KMS-11 (cell line): ENCODE data around the gene CISD3.
"Not testable (repeated sequence)": the region's sequence is repeated elsewhere in the genome, so short reads cannot be mapped to it uniquely, and the experiment has no call there.

Experiments
- H2AFZ ChIP-seq: fragments of 200-600 bp; sonication (generic); 2 replicates; pipeline ENCODE4 v1.6.1; 2016; ENCODE audit warnings: antibody characterized with exemption, mixed run types, low read depth
- H3K27ac ChIP-seq: fragments of 200-600 bp; sonication (generic); 2 replicates; pipeline ENCODE4 v1.6.1; 2016; ENCODE audit warnings: mild to moderate bottlenecking, mixed run types
- H3K27me3 ChIP-seq: fragments of 200-600 bp; sonication (generic); 2 replicates; pipeline ENCODE4 v1.6.1; 2017; ENCODE audit warnings: mild to moderate bottlenecking, low read depth, mixed run types, moderate library complexity; ENCODE audit not compliant: insufficient read depth
- H3K36me3 ChIP-seq: fragments of 200-600 bp; sonication (generic); 2 replicates; pipeline ENCODE4 v1.6.1; 2017; ENCODE audit warnings: mild to moderate bottlenecking, mixed run types; ENCODE audit not compliant: insufficient read depth
- H3K4me1 ChIP-seq: fragments of 200-600 bp; sonication (generic); 2 replicates; pipeline ENCODE4 v1.6.1; 2016; ENCODE audit warnings: mild to moderate bottlenecking, low read depth, mixed run types; ENCODE audit not compliant: poor library complexity, severe bottlenecking
- H3K4me2 ChIP-seq: fragments of 200-600 bp; sonication (generic); 2 replicates; pipeline ENCODE4 v1.7.0; 2016; ENCODE audit warnings: mild to moderate bottlenecking, mixed run types
- H3K4me3 ChIP-seq: fragments of 200-600 bp; sonication (generic); IDR thresholded peaks from 2 replicates; pipeline ENCODE4 v1.6.1; 2017; ENCODE audit warnings: low read depth, low read length, mixed read lengths; ENCODE audit not compliant: insufficient read depth
- H3K79me2 ChIP-seq: fragments of 200-600 bp; sonication (generic); 2 replicates; pipeline ENCODE4 v1.6.1; 2016; ENCODE audit warnings: low read depth, mixed run types; ENCODE audit not compliant: insufficient read depth
- H3K9ac ChIP-seq: fragments of 200-600 bp; sonication (generic); 2 replicates; pipeline ENCODE4 v1.6.1; 2016; ENCODE audit warnings: mild to moderate bottlenecking, mixed run types
- H4K20me1 ChIP-seq: fragments of 200-600 bp; sonication (generic); 2 replicates; pipeline ENCODE4 v1.6.1; 2016; ENCODE audit warnings: mild to moderate bottlenecking, mixed run types; ENCODE audit not compliant: insufficient read depth
- TF ChIP-seq, protein P1 (sequence below): fragments of 200-600 bp; sonication (generic); conservative IDR thresholded peaks from 2 replicates; pipeline ENCODE4 v1.6.1; 2017; ENCODE audit warnings: low read depth, mild to moderate bottlenecking, antibody characterized with exemption, low read length, moderate library complexity, mixed read lengths

CISD3 gene

DNA sequence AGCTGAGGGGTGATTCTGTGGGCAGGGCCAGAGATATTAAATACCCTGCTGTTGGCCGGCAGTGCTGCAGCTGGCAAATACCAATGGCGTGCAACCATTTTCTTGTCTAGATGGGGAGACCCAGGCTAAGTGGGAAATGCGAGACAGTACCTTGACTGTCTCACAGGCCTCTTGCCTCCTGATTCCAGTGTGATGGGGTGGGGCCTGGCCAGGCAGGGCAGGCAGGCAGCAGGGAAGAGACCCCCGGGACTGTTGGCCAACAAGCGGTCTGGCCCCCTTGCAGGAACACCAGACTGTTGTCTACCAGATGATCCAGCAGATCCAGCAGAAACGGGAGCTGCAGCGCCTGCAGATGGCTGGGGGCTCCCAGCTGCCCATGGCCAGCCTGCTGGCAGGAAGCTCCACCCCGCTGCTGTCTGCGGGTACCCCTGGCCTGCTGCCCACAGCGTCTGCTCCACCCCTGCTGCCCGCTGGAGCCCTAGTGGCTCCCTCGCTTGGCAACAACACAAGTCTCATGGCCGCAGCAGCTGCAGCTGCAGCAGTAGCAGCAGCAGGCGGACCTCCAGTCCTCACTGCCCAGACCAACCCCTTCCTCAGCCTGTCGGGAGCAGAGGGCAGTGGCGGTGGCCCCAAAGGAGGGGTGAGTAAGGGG lies 5.7 kb upstream of the CISD3 start:
- H3K27me3 ChIP-seq = no peaks in the 10 kb centered on the region
- H3K4me3 ChIP-seq = no peak overlapping the region
- no peak overlapping the region for H2AFZ ChIP-seq
- TF ChIP-seq, protein P1, sequence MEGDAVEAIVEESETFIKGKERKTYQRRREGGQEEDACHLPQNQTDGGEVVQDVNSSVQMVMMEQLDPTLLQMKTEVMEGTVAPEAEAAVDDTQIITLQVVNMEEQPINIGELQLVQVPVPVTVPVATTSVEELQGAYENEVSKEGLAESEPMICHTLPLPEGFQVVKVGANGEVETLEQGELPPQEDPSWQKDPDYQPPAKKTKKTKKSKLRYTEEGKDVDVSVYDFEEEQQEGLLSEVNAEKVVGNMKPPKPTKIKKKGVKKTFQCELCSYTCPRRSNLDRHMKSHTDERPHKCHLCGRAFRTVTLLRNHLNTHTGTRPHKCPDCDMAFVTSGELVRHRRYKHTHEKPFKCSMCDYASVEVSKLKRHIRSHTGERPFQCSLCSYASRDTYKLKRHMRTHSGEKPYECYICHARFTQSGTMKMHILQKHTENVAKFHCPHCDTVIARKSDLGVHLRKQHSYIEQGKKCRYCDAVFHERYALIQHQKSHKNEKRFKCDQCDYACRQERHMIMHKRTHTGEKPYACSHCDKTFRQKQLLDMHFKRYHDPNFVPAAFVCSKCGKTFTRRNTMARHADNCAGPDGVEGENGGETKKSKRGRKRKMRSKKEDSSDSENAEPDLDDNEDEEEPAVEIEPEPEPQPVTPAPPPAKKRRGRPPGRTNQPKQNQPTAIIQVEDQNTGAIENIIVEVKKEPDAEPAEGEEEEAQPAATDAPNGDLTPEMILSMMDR = no peak
- H3K9ac ChIP-seq = no peak overlapping the region
- H3K4me2 ChIP-seq = no peak overlapping the region
- H3K4me1 ChIP-seq = peaks cover 2% of the 10 kb centered on the region
- no peaks in the 10 kb centered on the region for H3K79me2 ChIP-seq
- H3K27ac ChIP-seq = no peak overlapping the region
- no peaks in the 10 kb centered on the region for H3K36me3 ChIP-seq
- no peaks in the 10 kb centered on the region for H4K20me1 ChIP-seq

DNA sequence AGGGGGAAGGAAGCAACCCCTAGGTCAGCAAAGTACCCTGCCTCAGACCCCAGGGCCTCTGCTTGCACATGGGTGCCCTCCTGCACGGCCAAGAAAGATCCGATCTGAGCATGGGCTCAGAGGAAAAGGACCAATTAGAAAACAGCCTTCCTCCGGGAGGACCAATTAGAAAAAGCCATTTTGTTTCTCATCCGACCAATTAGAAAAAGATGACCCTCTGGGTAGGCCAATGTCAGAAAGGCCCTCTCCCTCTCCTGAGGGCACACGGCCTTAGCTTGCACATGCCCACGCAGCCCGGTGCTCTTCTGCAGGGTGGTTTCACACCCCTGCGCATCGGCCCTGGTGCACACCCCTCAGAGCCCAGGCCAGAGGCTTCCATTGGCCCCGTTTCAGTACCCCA lies 5.1 kb upstream of the CISD3 start:
- H3K79me2 ChIP-seq = no peaks in the 10 kb centered on the region
- H3K9ac ChIP-seq = no peak overlapping the region
- H3K36me3 ChIP-seq = no peaks in the 10 kb centered on the region
- no peak overlapping the region for H3K4me2 ChIP-seq
- no peak overlapping the region for H2AFZ ChIP-seq
- TF ChIP-seq, protein P1 = no peak
- no peak overlapping the region for H3K4me3 ChIP-seq
- no peak overlapping the region for H3K27ac ChIP-seq
- H3K4me1 ChIP-seq = peaks cover 6% of the 10 kb centered on the region
- no peaks in the 10 kb centered on the region for H4K20me1 ChIP-seq
- H3K27me3 ChIP-seq = no peaks in the 10 kb centered on the region

DNA sequence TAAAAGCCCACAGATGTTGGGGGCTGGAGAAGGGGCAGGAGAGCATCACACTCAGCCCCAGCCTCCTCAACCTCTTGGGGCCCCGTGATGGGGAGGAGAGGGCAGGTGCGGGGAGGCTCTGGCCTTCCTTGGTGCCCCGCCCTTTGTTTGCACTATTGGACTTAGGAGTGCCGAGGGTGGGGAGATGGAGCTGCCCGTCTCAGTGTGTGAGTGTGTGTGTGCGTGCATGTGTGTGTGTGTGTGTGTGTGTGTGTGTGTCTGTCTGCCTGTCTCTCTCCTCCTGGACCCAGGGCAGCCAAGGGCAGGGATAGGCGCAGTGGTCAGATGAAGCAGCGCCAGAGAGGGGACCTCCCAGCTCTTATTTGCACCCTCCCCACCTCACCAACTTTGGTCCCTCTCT lies 4.0 kb upstream of the CISD3 start:
- not testable (repeated sequence) for H3K4me2 ChIP-seq, H3K4me1 ChIP-seq, H3K9ac ChIP-seq, H2AFZ ChIP-seq, H3K27me3 ChIP-seq, H3K4me3 ChIP-seq, H3K27ac ChIP-seq, H3K79me2 ChIP-seq, H4K20me1 ChIP-seq, H3K36me3 ChIP-seq

DNA sequence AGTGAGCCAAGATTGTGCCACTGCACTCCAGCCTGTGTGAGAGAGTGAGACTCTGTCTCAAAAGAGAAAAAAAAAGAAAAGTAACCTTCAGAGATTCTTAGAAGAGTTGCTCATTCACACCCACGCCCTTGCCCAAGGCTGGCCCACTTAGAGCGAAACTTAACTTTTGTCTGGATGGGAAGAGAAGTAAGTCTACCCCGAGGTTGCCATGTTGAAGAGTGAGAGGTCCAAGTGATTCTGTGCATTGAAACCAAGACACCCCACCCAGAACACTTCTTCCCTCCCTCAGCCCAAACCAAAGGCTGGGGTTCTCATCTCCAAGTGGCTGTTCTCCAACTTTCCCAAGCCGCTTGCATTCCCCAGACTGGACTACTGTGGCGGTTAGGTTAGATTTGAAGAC lies 2.4 kb upstream of the CISD3 start:
- H3K4me1 ChIP-seq = peaks cover 18% of the 10 kb centered on the region

DNA sequence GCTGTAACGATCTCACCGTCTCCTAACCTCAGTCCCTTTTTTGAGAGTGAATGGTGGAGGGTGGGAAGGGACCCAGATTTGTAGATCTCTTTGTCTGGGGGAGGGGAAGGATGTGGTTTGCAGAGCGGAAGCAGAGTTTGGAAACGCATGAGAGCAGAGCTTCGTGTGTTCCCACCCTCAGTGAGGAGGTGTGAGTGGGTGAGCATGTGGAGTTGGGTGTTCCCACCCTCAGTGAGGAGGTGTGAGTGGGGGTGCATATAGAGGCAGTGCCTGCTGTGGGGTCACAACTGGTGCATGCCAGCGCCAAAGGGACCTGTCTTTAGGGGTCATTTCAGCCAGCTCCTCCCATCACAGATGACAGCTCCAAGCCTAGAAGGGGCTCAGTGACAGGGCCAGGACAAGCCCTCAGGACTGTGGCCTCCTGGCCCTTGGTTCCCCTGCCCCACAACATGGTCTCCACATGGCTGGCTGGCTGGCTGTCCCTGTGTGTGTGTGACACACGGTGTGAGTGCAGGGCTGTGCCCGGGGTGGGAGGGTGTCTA lies 1.8 kb upstream of the CISD3 start:
- no peak overlapping the region for H3K27ac ChIP-seq
- no peak overlapping the region for H3K4me2 ChIP-seq
- no peaks in the 10 kb centered on the region for H4K20me1 ChIP-seq
- H2AFZ ChIP-seq = no peak overlapping the region
- peaks cover 18% of the 10 kb centered on the region for H3K4me1 ChIP-seq
- H3K4me3 ChIP-seq = no peak overlapping the region
- no peak overlapping the region for H3K9ac ChIP-seq
- peaks cover 12% of the 10 kb centered on the region; the same call in 1 of the 2 replicates for H3K79me2 ChIP-seq
- no peaks in the 10 kb centered on the region for H3K36me3 ChIP-seq
- TF ChIP-seq, protein P1 = no peak
- H3K27me3 ChIP-seq = no peaks in the 10 kb centered on the region

More for the DNA sequence above, 2.4 kb upstream of the CISD3 start:
- Histone ChIP-seq H3K4me3 (no peak overlapping the region), H2AFZ (no peak overlapping the region), H4K20me1 (no peaks in the 10 kb centered on the region), H3K9ac (no peak overlapping the region), H3K27me3 (no peaks in the 10 kb centered on the region), H3K27ac (no peak overlapping the region), H3K36me3 (no peaks in the 10 kb centered on the region), H3K4me2 (no peak overlapping the region), H3K79me2 (peaks cover 12% of the 10 kb centered on the region; the same call in 1 of the 2 replicates)
- TF ChIP-seq, protein P1 = no peak
